ENCODE data around the gene NCAM1.

NCAM1 gene

GRCh38 chr11:113167599-113167998 lies 206.4 kb downstream of the NCAM1 start:
- no peak for TF ChIP-seq CTCF (IDR thresholded peaks at IDR 0.05)

- TF ChIP-seq CTCF (IDR thresholded peaks at IDR 0.05) = no peak
Observed at GRCh38 chr11:113168354-113169342, 207.4 kb downstream of the NCAM1 start.

DNA sequence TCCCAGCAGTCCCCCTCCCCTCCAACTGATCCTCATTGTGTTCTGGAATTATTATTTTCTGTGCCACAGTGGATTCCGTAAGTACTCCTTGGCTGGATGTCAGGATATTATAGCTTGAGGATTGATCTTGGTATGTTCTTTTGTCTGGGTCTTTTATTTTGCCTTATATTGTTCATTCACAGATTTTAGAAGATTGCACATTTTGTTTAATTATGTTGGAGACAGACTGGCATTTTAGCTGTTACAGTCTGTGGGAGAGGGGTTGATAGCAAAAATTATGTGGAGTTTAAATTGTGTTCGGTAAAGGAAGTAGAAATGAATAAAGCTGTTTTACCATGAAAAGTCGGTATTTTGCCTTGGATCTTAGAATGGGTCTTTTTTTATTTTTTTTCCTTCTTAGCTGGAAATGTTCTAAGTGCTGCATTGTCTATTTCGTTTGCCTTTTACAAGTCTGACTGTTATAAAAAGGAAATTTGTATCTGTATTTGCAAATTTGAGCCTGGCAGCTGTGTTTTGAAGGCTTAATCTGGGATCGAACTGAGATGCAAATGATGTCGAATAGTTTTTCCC lies 211.2 kb downstream of the NCAM1 start:
- TF ChIP-seq CTCF (IDR thresholded peaks at IDR 0.05) = no peak

GRCh38 chr11:113173126-113173525 lies 211.9 kb downstream of the NCAM1 start:
- no peak for TF ChIP-seq CTCF (IDR thresholded peaks at IDR 0.05)

DNA sequence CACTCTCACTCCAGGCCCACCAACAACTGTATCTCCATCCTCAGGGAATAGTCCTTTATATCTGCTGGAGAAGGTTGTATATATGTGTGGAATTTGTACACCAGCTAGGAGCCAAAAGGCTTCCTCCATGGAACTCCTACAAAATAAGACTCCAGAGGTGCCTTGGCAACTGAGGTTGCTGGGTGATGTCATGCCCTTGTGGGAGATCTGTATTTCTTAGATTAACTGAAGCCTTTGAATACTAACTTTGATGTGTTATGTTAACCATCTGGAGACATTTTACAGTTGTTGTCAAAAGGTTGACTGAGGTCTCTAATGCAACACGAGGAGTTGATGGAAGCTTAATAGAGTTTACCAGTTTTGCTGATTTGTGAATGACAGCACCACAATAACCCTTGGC lies 213.7 kb downstream of the NCAM1 start:
- TF ChIP-seq CTCF (IDR thresholded peaks at IDR 0.05) = no peak

DNA sequence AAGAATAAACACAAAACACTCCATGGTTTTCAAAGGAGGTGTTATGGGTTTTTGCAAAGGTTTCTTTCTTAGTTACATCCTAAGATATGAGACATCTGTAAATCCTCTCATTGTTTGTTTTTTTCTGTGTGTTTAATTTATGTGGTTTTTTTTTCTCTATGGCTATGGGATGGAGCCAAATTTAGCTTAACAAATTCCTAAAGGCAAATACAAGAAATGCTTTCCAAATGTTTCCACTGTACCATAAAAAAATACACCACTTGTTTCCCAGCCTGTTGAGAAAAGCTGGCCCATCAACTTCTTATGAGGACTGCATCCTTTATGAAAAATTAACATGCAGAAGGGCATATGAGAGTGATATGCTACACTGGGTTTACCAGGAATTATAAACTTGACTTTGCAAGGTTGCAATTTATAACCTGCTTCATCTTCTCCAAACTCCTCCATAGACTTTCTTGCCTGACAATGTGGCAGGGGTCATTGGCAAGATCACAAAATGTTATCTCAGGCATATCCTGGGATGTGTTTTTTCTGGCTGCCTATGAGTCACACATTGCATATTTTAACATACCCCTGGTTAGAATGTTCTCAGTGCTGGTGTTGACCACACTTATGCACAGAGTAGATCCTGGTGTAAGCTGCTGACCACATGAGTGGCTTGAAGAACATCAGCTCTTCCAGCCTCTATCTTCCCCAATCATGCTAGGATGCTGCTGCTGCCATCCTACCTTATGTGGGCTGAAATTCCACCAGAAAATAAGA lies 215.6 kb downstream of the NCAM1 start:
- no peak for TF ChIP-seq CTCF (IDR thresholded peaks at IDR 0.05)

- TF ChIP-seq CTCF (IDR thresholded peaks at IDR 0.05) = no peak
Observed at GRCh38 chr11:113177671-113178070, 216.5 kb downstream of the NCAM1 start.
